GM12891 (cell line): ENCODE data around the gene FAM221B.

Source experiments
- DNase-seq: peaks from one replicate; pipeline ENCODE4 v3.0.0; 2011; ENCODE audit warnings: low spot score; ENCODE audit not compliant: insufficient read length
- FAIRE-seq: peaks from 2 replicates; lab custom pipeline; 2011; peaks lifted over from hg19 to GRCh38; lab: Jason Lieb, UNC
- PAX5 ChIP-seq: IDR thresholded peaks from 2 replicates; pipeline ENCODE4 v1.6.1; 2011; ENCODE audit warnings: low read length, moderate library complexity, mild to moderate bottlenecking; ENCODE audit not compliant: insufficient read depth, severe bottlenecking
- POLR2A ChIP-seq: IDR thresholded peaks from 2 replicates; pipeline ENCODE4 v1.6.1; 2011; ENCODE audit warnings: low read depth, low read length, control low read depth
- POLR2AphosphoS5 ChIP-seq: IDR thresholded peaks from 2 replicates; pipeline ENCODE4 v1.6.1; 2011; ENCODE audit warnings: low read depth, low read length, control low read depth
- POU2F2 ChIP-seq: IDR thresholded peaks from 2 replicates; pipeline ENCODE4 v1.6.1; 2011; ENCODE audit warnings: low read depth, mild to moderate bottlenecking, control low read depth, low read length, moderate library complexity
- SPI1 ChIP-seq: IDR thresholded peaks from 2 replicates; pipeline ENCODE4 v1.6.1; 2011; ENCODE audit warnings: low read depth, low read length, control low read depth
- TAF1 ChIP-seq: IDR thresholded peaks from 2 replicates; pipeline ENCODE4 v1.6.1; 2011; ENCODE audit warnings: low read depth, low read length, control low read depth

Gene FAM221B

GRCh38 chr9:35781066-35781465 is 47.5 kb downstream of the FAM221B start:
- no peak for FAIRE-seq
- TF ChIP-seq SPI1 = no peak
- no peak for TF ChIP-seq POLR2AphosphoS5
- TF ChIP-seq TAF1 = no peak
- TF ChIP-seq POLR2A = no peak
- DNase-seq = no peak

GRCh38 chr9:35778496-35778895 is 50.0 kb downstream of the FAM221B start:
- no peak for FAIRE-seq
- no peak for DNase-seq
- TF ChIP-seq POLR2AphosphoS5 = no peak
- no peak for TF ChIP-seq POLR2A
- TF ChIP-seq PAX5 = no peak
- no peak for TF ChIP-seq POU2F2
- no peak for TF ChIP-seq TAF1
- TF ChIP-seq SPI1 = no peak

DNA sequence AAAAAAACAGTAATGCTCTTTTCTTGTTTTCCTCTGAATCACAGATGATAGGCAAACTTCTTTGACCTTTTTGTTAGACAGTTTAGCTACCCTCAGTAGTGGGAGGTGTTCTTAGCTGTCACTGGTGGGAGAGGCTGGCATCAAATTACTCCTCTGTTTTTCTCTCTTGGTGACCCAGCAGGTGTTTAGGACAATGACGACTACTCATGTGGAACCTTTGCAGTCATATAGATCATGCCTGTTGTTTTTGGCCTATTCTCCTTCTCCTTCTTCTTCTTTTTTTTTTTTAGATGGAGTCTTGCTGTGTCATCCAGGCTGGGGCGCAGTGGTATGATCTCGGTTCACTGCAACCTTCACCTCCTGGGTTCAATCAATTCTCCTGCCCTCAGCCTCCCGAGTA is 52.5 kb downstream of the FAM221B start:
- no peak for TF ChIP-seq SPI1
- TF ChIP-seq PAX5 = peak; percentile 62
- no peak for TF ChIP-seq TAF1
- DNase-seq = no peak
- FAIRE-seq = no peak

- TF ChIP-seq SPI1 (no peak), POLR2AphosphoS5 (no peak), TAF1 (no peak)
- no peak for FAIRE-seq
- DNase-seq = no peak
Observed at GRCh38 chr9:35774907-35775635, 53.5 kb downstream of the FAM221B start.

- no peak for TF ChIP-seq POU2F2
- no peak for TF ChIP-seq SPI1
- TF ChIP-seq POLR2AphosphoS5 = no peak
- TF ChIP-seq POLR2A = no peak
- no peak for TF ChIP-seq TAF1
- TF ChIP-seq PAX5 = no peak
- no peak for FAIRE-seq
- no peak for DNase-seq
Observed at GRCh38 chr9:35771943-35772342, 56.6 kb downstream of the FAM221B start.

DNA sequence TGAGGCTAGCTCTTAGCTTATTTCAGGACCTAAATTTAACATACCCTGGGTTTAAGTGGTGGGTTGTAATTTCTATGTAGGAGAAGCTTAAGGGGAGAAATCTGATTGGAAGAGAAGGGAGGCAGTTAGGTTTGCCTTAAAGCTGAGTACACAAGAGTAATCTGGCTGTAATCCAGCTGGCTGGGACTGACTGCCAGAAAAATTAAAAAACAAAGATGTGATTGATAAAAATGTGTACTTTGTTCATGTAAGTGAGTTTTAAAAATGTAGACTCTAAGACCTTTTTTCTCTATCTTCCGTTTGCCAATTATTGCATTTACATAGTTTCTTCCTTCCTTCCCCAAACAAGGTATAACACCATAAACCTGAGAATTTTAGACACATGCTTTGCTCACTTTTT is 57.0 kb downstream of the FAM221B start:
- TF ChIP-seq POLR2A (no peak), TAF1 (no peak), POU2F2 (no peak), PAX5 (no peak), SPI1 (no peak), POLR2AphosphoS5 (no peak)
- FAIRE-seq = no peak
- DNase-seq = no peak

DNA sequence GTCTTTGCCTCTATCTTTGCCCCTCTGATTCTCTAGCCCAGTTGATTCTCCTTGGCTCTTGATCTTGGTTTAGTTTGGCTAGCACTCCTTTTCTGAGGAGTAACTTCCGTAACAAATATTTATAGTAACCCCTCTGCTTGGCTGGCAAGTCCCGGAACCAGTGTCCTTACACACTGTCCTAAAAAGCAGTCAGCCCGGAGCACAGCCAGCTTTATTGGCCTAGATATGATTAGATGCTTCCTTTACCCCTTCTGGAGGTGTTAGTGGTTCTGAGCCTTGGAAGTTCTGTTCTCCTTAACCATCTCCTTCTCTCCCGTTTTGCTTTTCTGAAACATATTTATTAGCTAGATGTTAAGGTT is 57.5 kb downstream of the FAM221B start:
- TF ChIP-seq POU2F2 = no peak
- no peak for TF ChIP-seq PAX5
- FAIRE-seq (no peak), DNase-seq (no peak)

GRCh38 chr9:35769763-35770162 is 58.8 kb downstream of the FAM221B start:
- no peak for TF ChIP-seq POLR2A
- TF ChIP-seq SPI1 = no peak
- TF ChIP-seq TAF1 = no peak
- FAIRE-seq = no peak

DNA sequence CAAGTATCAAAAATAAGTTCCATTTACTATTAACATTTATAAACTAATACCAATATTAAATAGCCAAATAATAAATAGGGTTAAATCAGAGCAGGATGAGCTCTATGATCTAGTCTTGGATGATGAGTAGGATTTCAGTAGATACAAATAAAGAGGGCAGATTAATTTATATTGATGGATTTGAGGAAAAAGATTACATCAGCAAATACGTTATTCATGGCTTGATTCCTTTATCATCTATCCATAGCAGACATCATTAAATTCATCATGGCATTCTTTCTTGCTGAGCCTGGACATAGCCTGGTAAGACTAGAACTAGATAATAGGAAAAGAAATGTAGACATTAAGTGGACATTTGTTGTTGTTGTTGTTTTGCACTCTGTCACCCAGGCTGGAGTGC is 61.1 kb downstream of the FAM221B start:
- DNase-seq = no peak
- no peak for FAIRE-seq
- TF ChIP-seq TAF1 (no peak), POLR2A (no peak), SPI1 (no peak), POLR2AphosphoS5 (no peak), PAX5 (no peak), POU2F2 (no peak)

More at GRCh38 chr9:35769763-35770162, 58.8 kb downstream of the FAM221B start:
- no peak for DNase-seq

- TF ChIP-seq POLR2A (no peak), PAX5 (no peak), POU2F2 (no peak), POLR2AphosphoS5 (no peak), SPI1 (no peak), TAF1 (no peak)
- no peak for FAIRE-seq
- DNase-seq = no peak
Observed at GRCh38 chr9:35766997-35767396, 61.5 kb downstream of the FAM221B start.
